Measurements from ENCODE around the gene POLR1B. TPM values are rescaled to one million over a fixed set of nuclear protein-coding genes. Genes with fewer than 3 reads are reported as not detected.

The POLR1B gene
- polyA plus RNA-seq, 1 experiment: 12.4 TPM

DNA sequence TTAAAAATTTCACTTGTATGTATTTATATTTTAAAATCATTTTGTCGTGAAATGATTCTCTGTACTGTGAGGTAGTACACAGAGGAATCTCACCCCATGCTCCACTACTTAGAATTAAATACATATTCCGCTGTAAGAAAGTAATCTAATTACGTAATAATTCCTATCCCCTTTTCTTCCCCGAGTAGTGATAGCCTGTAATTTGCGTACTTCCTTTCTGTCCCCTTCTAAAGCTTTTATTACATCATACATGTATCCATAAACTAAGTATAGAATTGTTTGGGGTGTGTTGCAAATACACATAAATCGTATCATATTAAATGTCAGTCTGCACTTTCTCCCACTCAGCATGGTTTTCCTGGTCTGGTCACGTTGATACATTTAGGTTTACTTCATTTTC, 29.7 kb downstream of the POLR1B start:
- H3K4me3 ChIP-seq (ENCODE audit: low read depth, low read length): no peak overlapping the region
- H3K9me3 ChIP-seq (ENCODE audit: control insufficient read depth, insufficient read depth, low read length): no peaks in the 10 kb centered on the region
- TF ChIP-seq, protein P1, sequence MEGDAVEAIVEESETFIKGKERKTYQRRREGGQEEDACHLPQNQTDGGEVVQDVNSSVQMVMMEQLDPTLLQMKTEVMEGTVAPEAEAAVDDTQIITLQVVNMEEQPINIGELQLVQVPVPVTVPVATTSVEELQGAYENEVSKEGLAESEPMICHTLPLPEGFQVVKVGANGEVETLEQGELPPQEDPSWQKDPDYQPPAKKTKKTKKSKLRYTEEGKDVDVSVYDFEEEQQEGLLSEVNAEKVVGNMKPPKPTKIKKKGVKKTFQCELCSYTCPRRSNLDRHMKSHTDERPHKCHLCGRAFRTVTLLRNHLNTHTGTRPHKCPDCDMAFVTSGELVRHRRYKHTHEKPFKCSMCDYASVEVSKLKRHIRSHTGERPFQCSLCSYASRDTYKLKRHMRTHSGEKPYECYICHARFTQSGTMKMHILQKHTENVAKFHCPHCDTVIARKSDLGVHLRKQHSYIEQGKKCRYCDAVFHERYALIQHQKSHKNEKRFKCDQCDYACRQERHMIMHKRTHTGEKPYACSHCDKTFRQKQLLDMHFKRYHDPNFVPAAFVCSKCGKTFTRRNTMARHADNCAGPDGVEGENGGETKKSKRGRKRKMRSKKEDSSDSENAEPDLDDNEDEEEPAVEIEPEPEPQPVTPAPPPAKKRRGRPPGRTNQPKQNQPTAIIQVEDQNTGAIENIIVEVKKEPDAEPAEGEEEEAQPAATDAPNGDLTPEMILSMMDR (IDR thresholded peaks at IDR 0.05; ENCODE audit: low read depth, low read length): no peak
- DNase-seq (ENCODE audit: low read depth, low spot score): no peak
- ChIA-PET POLR2A (no interaction called here), CTCF (interaction anchor here (1.0 kb wide), 1 partner anchor 28 kb away, joined by 3 read pairs; no protein-coding TSS in a partner anchor)
- no peak overlapping the region for H3K27ac ChIP-seq (ENCODE audit: low read depth, low read length)
- H3K27me3 ChIP-seq (ENCODE audit: control insufficient read depth, insufficient read depth, low read length): no peaks in the 10 kb centered on the region

DNA sequence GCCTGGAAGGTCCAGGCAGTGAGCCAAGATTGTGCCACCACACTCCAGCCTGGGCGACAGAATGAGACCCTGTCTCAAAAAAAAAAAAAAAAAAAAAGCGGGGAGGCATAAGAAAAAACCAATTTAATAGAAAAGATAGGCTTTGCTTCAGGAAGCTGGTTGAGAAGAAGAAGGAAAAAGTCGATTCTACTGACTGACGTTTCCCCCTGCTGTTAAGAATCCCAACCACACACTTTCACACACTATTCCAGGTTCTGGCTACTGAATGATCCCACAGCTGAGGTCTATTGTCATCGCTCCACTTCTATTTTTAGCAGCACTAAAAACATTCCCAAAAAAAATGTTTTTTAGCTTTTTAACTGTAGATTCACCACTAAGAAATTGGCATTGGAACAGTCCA, 35.5 kb downstream of the POLR1B start:
- ChIA-PET POLR2A (no interaction called here), CTCF (interaction anchor here (0.6 to 1.5 kb wide), 11 partner anchors 11 to 457 kb away, joined by 3 to 11 read pairs (median 3); no protein-coding TSS in a partner anchor)
- Histone ChIP-seq H3K27me3 (ENCODE audit: control insufficient read depth, insufficient read depth, low read length) (no peaks in the 10 kb centered on the region), H3K4me3 (ENCODE audit: low read depth, low read length) (no peak overlapping the region), H3K27ac (ENCODE audit: low read depth, low read length) (no peak overlapping the region), H3K9me3 (ENCODE audit: control insufficient read depth, insufficient read depth, low read length) (no peaks in the 10 kb centered on the region)
- no peak for DNase-seq (ENCODE audit: low read depth, low spot score)
- TF ChIP-seq, protein P1 (IDR thresholded peaks at IDR 0.05; ENCODE audit: low read depth, low read length): peak; percentile 39

DNA sequence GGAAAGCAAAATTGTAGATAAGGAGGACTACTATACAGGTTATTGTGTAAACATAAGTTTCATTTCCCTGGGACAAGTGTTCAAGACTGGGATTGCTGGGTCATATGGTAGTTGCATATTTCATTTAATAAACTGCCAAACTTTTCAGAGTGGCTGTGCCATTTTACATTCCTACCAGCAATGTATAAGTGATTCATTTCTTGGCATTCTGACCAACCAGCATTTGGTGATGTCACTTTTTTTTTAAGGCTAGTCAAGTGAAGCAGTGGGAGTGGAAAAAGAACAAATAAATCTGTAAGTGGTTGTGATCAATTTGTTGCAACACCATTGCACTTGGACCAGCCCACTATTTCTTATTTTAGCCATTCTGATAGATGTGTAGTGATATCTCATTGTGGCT, 37.0 kb downstream of the POLR1B start:
- Histone ChIP-seq H3K4me3 (ENCODE audit: low read depth, low read length) (no peak overlapping the region), H3K27ac (ENCODE audit: low read depth, low read length) (no peak overlapping the region), H3K9me3 (ENCODE audit: control insufficient read depth, insufficient read depth, low read length) (no peaks in the 10 kb centered on the region), H3K27me3 (ENCODE audit: control insufficient read depth, insufficient read depth, low read length) (no peaks in the 10 kb centered on the region)
- CTCF ChIA-PET: no interaction called here
- POLR2A ChIA-PET: no interaction called here
- TF ChIP-seq, protein P1 (IDR thresholded peaks at IDR 0.05; ENCODE audit: low read depth, low read length): peak; percentile 32
- peak; percentile 72 for DNase-seq (ENCODE audit: low read depth, low spot score)

DNA sequence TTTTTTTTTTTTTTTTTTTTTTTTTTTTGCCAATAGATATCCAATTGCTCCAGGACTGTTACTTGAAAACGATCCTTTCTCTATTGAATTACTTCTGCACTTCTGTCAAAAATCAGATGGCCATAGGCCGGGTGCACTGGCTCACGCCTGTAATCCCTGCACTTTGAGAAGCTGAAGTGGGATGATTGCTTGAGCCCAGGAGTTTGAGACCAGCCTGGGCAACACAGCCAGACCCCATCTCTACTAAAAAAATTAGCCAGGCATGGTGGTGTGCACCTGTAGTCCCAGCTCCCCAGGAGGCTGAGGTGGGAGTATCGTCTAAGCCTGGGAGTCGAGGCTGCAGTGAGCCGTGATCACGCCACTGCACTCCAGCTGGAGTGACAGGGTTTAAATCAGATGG, 37.8 kb downstream of the POLR1B start:
- no peak for DNase-seq (ENCODE audit: low read depth, low spot score)
- H3K4me3 ChIP-seq (ENCODE audit: low read depth, low read length): no peak overlapping the region
- H3K9me3 ChIP-seq (ENCODE audit: control insufficient read depth, insufficient read depth, low read length): no peaks in the 10 kb centered on the region; the same call in 1 of the 2 replicates
- TF ChIP-seq, protein P1 (IDR thresholded peaks at IDR 0.05; ENCODE audit: low read depth, low read length): no peak
- CTCF ChIA-PET: interaction anchor here (0.7 kb wide), 1 partner anchor 145 kb away, joined by 6 read pairs; no protein-coding TSS in a partner anchor
- POLR2A ChIA-PET: no interaction called here
- no peak overlapping the region for H3K27ac ChIP-seq (ENCODE audit: low read depth, low read length)
- H3K27me3 ChIP-seq (ENCODE audit: control insufficient read depth, insufficient read depth, low read length): no peaks in the 10 kb centered on the region

DNA sequence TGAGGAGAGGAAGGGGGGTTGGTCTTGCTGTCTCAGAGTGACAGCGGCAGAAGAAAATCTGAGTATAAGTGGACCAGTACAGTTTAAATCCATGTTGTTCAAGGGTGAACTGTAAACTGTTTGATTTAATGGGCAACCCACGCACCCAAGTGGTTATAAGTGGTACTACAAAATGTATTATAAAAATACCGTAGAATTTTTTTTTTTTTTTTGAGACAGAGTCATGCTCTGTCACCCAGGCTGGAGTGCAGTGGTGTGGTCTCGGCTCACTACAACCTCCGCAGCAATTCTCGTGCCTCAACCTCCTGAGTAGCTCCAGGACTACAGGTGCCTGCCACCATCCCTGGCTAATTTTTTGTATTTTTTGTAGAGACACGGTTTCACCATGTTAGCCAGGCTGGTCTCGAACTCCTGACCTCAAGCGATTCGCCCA, 40.1 kb downstream of the POLR1B start:
- POLR2A ChIA-PET: no interaction called here
- peak; percentile 21 for DNase-seq (ENCODE audit: low read depth, low spot score)
- H3K9me3 ChIP-seq (ENCODE audit: control insufficient read depth, insufficient read depth, low read length): no peaks in the 10 kb centered on the region; the same call in 1 of the 2 replicates
- TF ChIP-seq, protein P1 (IDR thresholded peaks at IDR 0.05; ENCODE audit: low read depth, low read length): peak; percentile 55
- no peak overlapping the region for H3K4me3 ChIP-seq (ENCODE audit: low read depth, low read length)
- no peak overlapping the region for H3K27ac ChIP-seq (ENCODE audit: low read depth, low read length)
- no peaks in the 10 kb centered on the region for H3K27me3 ChIP-seq (ENCODE audit: control insufficient read depth, insufficient read depth, low read length)
- CTCF ChIA-PET: interaction anchor here (0.6 to 4.5 kb wide), 11 partner anchors 18 to 687 kb away, joined by 3 to 31 read pairs (median 4); no protein-coding TSS in a partner anchor

Data from AG04450 (cell line).